C4-2B (cell line): ENCODE results near the gene RNF5.

ENCODE experiments used
- CTCF ChIP-seq: fragments of 450-650 bp; conservative IDR thresholded peaks from 2 replicates; pipeline ENCODE4 v1.5.1; 2017; ENCODE audit warnings: mild to moderate bottlenecking
- ZFX ChIP-seq: fragments of 450-650 bp; IDR thresholded peaks from 2 replicates; pipeline ENCODE4 v1.6.1; 2017

GRCh38 chr6:32226434-32226833 is 48.2 kb downstream of the RNF5 start:
- TF ChIP-seq CTCF = no peak
- TF ChIP-seq ZFX = no peak
